OCI-LY1 (cell line): ENCODE data around the gene NBEA.

Source experiments
- H2AFZ ChIP-seq: fragments of 200-600 bp; sonication (generic), shearing (Covaris generic); 2 replicates; pipeline ENCODE4 v1.6.0; 2014; ENCODE audit warnings: antibody characterized with exemption, mild to moderate bottlenecking, low read length
- H3F3A ChIP-seq: fragments of 200-600 bp; sonication (generic), shearing (Covaris generic); 2 replicates; pipeline ENCODE4 v1.6.0; 2014; ENCODE audit warnings: mild to moderate bottlenecking, antibody characterized with exemption, low read length, moderate library complexity; ENCODE audit not compliant: insufficient read depth
- H3K27ac ChIP-seq: fragments of 200-600 bp; sonication (generic); 2 replicates; pipeline ENCODE4 v1.5.1; 2014; ENCODE audit warnings: low read length, mixed run types, mild to moderate bottlenecking, low read depth; ENCODE audit not compliant: poor library complexity, severe bottlenecking
- H3K27me3 ChIP-seq: fragments of 200-600 bp; sonication (generic); 2 replicates; pipeline ENCODE4 v1.6.0; 2014; ENCODE audit warnings: antibody characterized with exemption, mild to moderate bottlenecking, low read length, moderate library complexity; ENCODE audit not compliant: insufficient read depth
- H3K36me3 ChIP-seq: fragments of 200-600 bp; sonication (generic); 2 replicates; pipeline ENCODE4 v1.6.1; 2014; ENCODE audit warnings: mild to moderate bottlenecking, antibody characterized with exemption, low read length, moderate library complexity, mixed read lengths; ENCODE audit not compliant: insufficient read depth
- H3K4me1 ChIP-seq: fragments of 200-600 bp; sonication (generic); 2 replicates; pipeline ENCODE4 v1.5.1; 2014; ENCODE audit warnings: mild to moderate bottlenecking, low read length, moderate library complexity; ENCODE audit not compliant: insufficient read depth, severe bottlenecking
- H3K4me2 ChIP-seq: fragments of 200-600 bp; sonication (generic), shearing (Covaris generic); 2 replicates; pipeline ENCODE4 v1.6.1; 2014; ENCODE audit warnings: low read length
- H3K4me3 ChIP-seq: fragments of 200-600 bp; sonication (generic); 2 replicates; pipeline ENCODE4 v1.5.1; 2014; ENCODE audit warnings: low read length, low read depth, mild to moderate bottlenecking, mixed read lengths; ENCODE audit not compliant: poor library complexity, severe bottlenecking
- H3K79me2 ChIP-seq: fragments of 200-600 bp; shearing (Covaris generic); 2 replicates; pipeline ENCODE4 v1.6.1; 2016; ENCODE audit warnings: mixed run types, low read length, mixed read lengths; ENCODE audit not compliant: insufficient read depth
- H3K9ac ChIP-seq: fragments of 200-600 bp; sonication (generic), shearing (Covaris generic); 2 replicates; pipeline ENCODE4 v1.6.1; 2014; ENCODE audit warnings: mild to moderate bottlenecking, low read length, mixed read lengths
- H3K9me2 ChIP-seq: fragments of 200-600 bp; sonication (generic), shearing (Covaris generic); 2 replicates; pipeline ENCODE4 v1.6.1; 2014; ENCODE audit warnings: low read depth, mild to moderate bottlenecking, low read length, mixed read lengths
- H3K9me3 ChIP-seq: fragments of 200-600 bp; shearing (Covaris generic); 2 replicates; pipeline ENCODE4 v1.6.1; 2014; ENCODE audit warnings: low read length, mixed read lengths
- H4K20me1 ChIP-seq: fragments of 200-600 bp; sonication (generic), shearing (Covaris generic); 2 replicates; pipeline ENCODE4 v1.6.0; 2016; ENCODE audit warnings: mild to moderate bottlenecking, low read length; ENCODE audit not compliant: insufficient read depth
- EZH2 ChIP-seq: fragments of 200-600 bp; sonication (generic), shearing (Covaris generic); IDR thresholded peaks from 2 replicates; pipeline ENCODE4 v1.8.0; 2017; ENCODE audit warnings: borderline replicate concordance, mixed run types, mild to moderate bottlenecking, antibody characterized with exemption, low read length, moderate library complexity, mixed read lengths
- TF ChIP-seq, protein P1 (sequence below): fragments of 200-600 bp; sonication (generic), shearing (Covaris generic); IDR thresholded peaks from 2 replicates; pipeline ENCODE4 v1.5.1; 2017; ENCODE audit warnings: mild to moderate bottlenecking, antibody characterized with exemption, low read length, moderate library complexity, mixed read lengths

Gene NBEA

GRCh38 chr13:35475212-35475959 is 533.3 kb downstream of the NBEA start:
- H3K4me2 ChIP-seq, result peak overlapping the region; percentile 96
- peaks cover 13% of the 10 kb centered on the region for H3K79me2 ChIP-seq
- peaks cover 36% of the 10 kb centered on the region for H3K4me1 ChIP-seq

GRCh38 chr13:35475960-35476943 is 534.2 kb downstream of the NBEA start, which contains the start of gene MAB21L1:
MAB21L1 (minus strand) TSS chr13:35476689; CDS start chr13:35476138, 551 bp downstream.
- Histone ChIP-seq H3K27me3 (no peaks in the 10 kb centered on the region), H3F3A (no peaks in the 10 kb centered on the region), H3K9ac (peak within 1 kb of the TSS; percentile 91), H3K36me3 (no peaks in the 10 kb centered on the region), H3K27ac (peak within 1 kb of the TSS; percentile 91), H3K4me3 (peak within 1 kb of the TSS; percentile 88), H2AFZ (no peak within 1 kb of the TSS), H3K4me1 (peaks cover 44% of the 10 kb centered on the region), H4K20me1 (no peaks in the 10 kb centered on the region), H3K9me3 (no peaks in the 10 kb centered on the region), H3K4me2 (peak within 1 kb of the TSS; percentile 96), H3K9me2 (no peaks in the 10 kb centered on the region), H3K79me2 (peaks cover 13% of the 10 kb centered on the region)
- TF ChIP-seq EZH2, result no peak
- TF ChIP-seq, protein P1, sequence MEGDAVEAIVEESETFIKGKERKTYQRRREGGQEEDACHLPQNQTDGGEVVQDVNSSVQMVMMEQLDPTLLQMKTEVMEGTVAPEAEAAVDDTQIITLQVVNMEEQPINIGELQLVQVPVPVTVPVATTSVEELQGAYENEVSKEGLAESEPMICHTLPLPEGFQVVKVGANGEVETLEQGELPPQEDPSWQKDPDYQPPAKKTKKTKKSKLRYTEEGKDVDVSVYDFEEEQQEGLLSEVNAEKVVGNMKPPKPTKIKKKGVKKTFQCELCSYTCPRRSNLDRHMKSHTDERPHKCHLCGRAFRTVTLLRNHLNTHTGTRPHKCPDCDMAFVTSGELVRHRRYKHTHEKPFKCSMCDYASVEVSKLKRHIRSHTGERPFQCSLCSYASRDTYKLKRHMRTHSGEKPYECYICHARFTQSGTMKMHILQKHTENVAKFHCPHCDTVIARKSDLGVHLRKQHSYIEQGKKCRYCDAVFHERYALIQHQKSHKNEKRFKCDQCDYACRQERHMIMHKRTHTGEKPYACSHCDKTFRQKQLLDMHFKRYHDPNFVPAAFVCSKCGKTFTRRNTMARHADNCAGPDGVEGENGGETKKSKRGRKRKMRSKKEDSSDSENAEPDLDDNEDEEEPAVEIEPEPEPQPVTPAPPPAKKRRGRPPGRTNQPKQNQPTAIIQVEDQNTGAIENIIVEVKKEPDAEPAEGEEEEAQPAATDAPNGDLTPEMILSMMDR, result no peak

More at GRCh38 chr13:35475212-35475959, 533.3 kb downstream of the NBEA start:
- TF ChIP-seq, protein P1, result no peak
- TF ChIP-seq EZH2, result no peak
- peak overlapping the region; percentile 88 for H3K4me3 ChIP-seq
- H3K9me2 ChIP-seq, result no peaks in the 10 kb centered on the region
- H3K9me3 ChIP-seq, result no peaks in the 10 kb centered on the region
- no peaks in the 10 kb centered on the region for H3F3A ChIP-seq
- no peak overlapping the region for H2AFZ ChIP-seq
- H4K20me1 ChIP-seq, result no peaks in the 10 kb centered on the region
- H3K27ac ChIP-seq, result peak overlapping the region; percentile 91
- H3K27me3 ChIP-seq, result no peaks in the 10 kb centered on the region
- no peaks in the 10 kb centered on the region for H3K36me3 ChIP-seq
- H3K9ac ChIP-seq, result peak overlapping the region; percentile 91

GRCh38 chr13:35477386-35477946 is 535.4 kb downstream of the NBEA start:
- Histone ChIP-seq H3K9ac (peak overlapping the region; percentile 91), H3K79me2 (peaks cover 13% of the 10 kb centered on the region), H3K36me3 (no peaks in the 10 kb centered on the region), H3K27ac (peak overlapping the region; percentile 91), H4K20me1 (no peaks in the 10 kb centered on the region), H3K27me3 (no peaks in the 10 kb centered on the region), H3K4me1 (peaks cover 45% of the 10 kb centered on the region), H3K4me3 (peak overlapping the region; percentile 88), H2AFZ (no peak overlapping the region), H3K9me2 (no peaks in the 10 kb centered on the region), H3K9me3 (no peaks in the 10 kb centered on the region), H3F3A (no peaks in the 10 kb centered on the region), H3K4me2 (peak overlapping the region; percentile 96)
- TF ChIP-seq EZH2, result no peak
- TF ChIP-seq, protein P1, result no peak
